ENCODE data around the gene GPX4. TPM values are rescaled to one million over a fixed set of nuclear protein-coding genes. Genes with fewer than 3 reads are reported as not detected.

GPX4 gene
- polyA plus RNA-seq, 1 of the 3 experiments (the other 2 are of a cell fraction) = 925 TPM

- no peaks in the 10 kb centered on the region for H3K9me3 ChIP-seq
- peak overlapping the region; percentile 54; the same call in 1 of the 2 replicates for H3K9ac ChIP-seq
- H3K27me3 ChIP-seq (ENCODE audit: insufficient read depth) = no peaks in the 10 kb centered on the region
- peak overlapping the region in 1 of 2 experiments; percentile 5; a peak in 1 of 4 replicates for H3K4me3 ChIP-seq (ENCODE audit: low read depth in 2 of 2, low read length in 1 of 2)
- no peak overlapping the region for H2AFZ ChIP-seq (ENCODE audit: low read depth)
- H3K27ac ChIP-seq (ENCODE audit: low read depth in 2 of 2, low read length in 1 of 2) = peak overlapping the region in 1 of 2 experiments; percentile 95; a peak in 3 of 4 replicates
- peaks cover 21% of the 10 kb centered on the region; the same call in 1 of the 2 replicates for H4K20me1 ChIP-seq (ENCODE audit: insufficient read depth)
- ChIA-PET CTCF (interaction anchor here (1.3 to 4.4 kb wide), 4 partner anchors 11 to 120 kb away, joined by 4 to 44 read pairs (median 5); no protein-coding TSS in a partner anchor), POLR2A (interaction anchor here (2.6 kb wide), 1 partner anchor 11 kb away, joined by 15 read pairs; no protein-coding TSS in a partner anchor)
- peaks cover 21 to 22% of the 10 kb centered on the region in 2 experiments; a peak in 3 of 4 replicates for H3K4me1 ChIP-seq (ENCODE audit: control insufficient read depth in 1 of 2, insufficient read depth in 2 of 2, low read depth in 1 of 2, low read length in 1 of 2)
- no peak for DNase-seq
- peaks cover 18% of the 10 kb centered on the region; the same call in 1 of the 2 replicates for H3K79me2 ChIP-seq (ENCODE audit: insufficient read depth)
- H3K36me3 ChIP-seq (replicated peaks in 1 of 2; ENCODE audit: control insufficient read depth in 1 of 2, insufficient read depth in 2 of 2, low read length in 1 of 2) = peaks cover 0 to 19% of the 10 kb centered on the region in 2 experiments
- peaks cover 35% of the 10 kb centered on the region for H3F3A ChIP-seq (replicated peaks; ENCODE audit: insufficient read depth)
- peak overlapping the region; percentile 61 for H3K4me2 ChIP-seq
- WGBS (ENCODE audit: low lambda C conversion rate) = 35% methylated on average over 16 of the region's 17 CpGs
- no peaks in the 10 kb centered on the region for H3K9me2 ChIP-seq
- no peak for TF ChIP-seq CTCF (IDR thresholded peaks at IDR 0.05)
- TF ChIP-seq MEF2A (IDR thresholded peaks at IDR 0.05; ENCODE audit: borderline replicate concordance, low read depth) = no peak
- TF ChIP-seq RCOR1 (IDR thresholded peaks at IDR 0.05; ENCODE audit: low read length) = no peak
- TF ChIP-seq MXI1 (IDR thresholded peaks at IDR 0.05; ENCODE audit: low read depth, low read length) = no peak
- TF ChIP-seq EZH2phosphoT487 (IDR thresholded peaks at IDR 0.05; ENCODE audit: borderline replicate concordance, low read depth) = no peak
- TF ChIP-seq POLR2AphosphoS5 (IDR thresholded peaks at IDR 0.05; ENCODE audit: low read depth, low read length) = peak; percentile 54; the same call in 1 of the 2 replicates
- TF ChIP-seq RXRA (IDR thresholded peaks at IDR 0.05; ENCODE audit: borderline replicate concordance, low read depth) = peak; percentile 96; the same call in 1 of the 2 replicates
- TF ChIP-seq FOXJ3 (CRISPR knock-in tag; IDR thresholded peaks at IDR 0.05) = no peak
- peak; percentile 33; the same call in 1 of the 2 replicates for TF ChIP-seq SIN3A (IDR thresholded peaks at IDR 0.05; ENCODE audit: borderline replicate concordance, low read depth, low read length)
- peak; percentile 98 for TF ChIP-seq JUND (IDR thresholded peaks at IDR 0.05)
- TF ChIP-seq CHD2 (IDR thresholded peaks at IDR 0.05; ENCODE audit: low read length, partially characterized antibody) = no peak
- TF ChIP-seq ZBTB33 (IDR thresholded peaks at IDR 0.05; ENCODE audit: borderline replicate concordance, low read depth) = peak; percentile 64; the same call in 1 of the 2 replicates
- TF ChIP-seq YY1 (IDR thresholded peaks at IDR 0.05; ENCODE audit: low read depth) = no peak
- no peak for TF ChIP-seq RFX5 (IDR thresholded peaks at IDR 0.05; ENCODE audit: low read length)
- TF ChIP-seq PBX3 (IDR thresholded peaks at IDR 0.05) = peak; percentile 65
- peak; percentile 86 for TF ChIP-seq MAX (IDR thresholded peaks at IDR 0.05; ENCODE audit: low read depth)
- 0 out of 2 replicates have a peak, but pooled peaks have one; percentile 18 for TF ChIP-seq FOXM1 (IDR thresholded peaks at IDR 0.05; ENCODE audit: low read depth)
- no peak for TF ChIP-seq GATA2 (CRISPR knock-in tag; IDR thresholded peaks at IDR 0.05)
- TF ChIP-seq NRF1 (IDR thresholded peaks at IDR 0.05; ENCODE audit: low read depth, low read length) = no peak
- TF ChIP-seq GABPA (IDR thresholded peaks at IDR 0.05; ENCODE audit: low read depth) = no peak
- no peak for TF ChIP-seq RAD21 (IDR thresholded peaks at IDR 0.05; ENCODE audit: low read length)
- TF ChIP-seq IRF3 (IDR thresholded peaks at IDR 0.05; ENCODE audit: low read depth, low read length) = no peak
- TF ChIP-seq SMC3 (IDR thresholded peaks at IDR 0.05; ENCODE audit: low read depth, low read length) = no peak
- TF ChIP-seq NFIC (IDR thresholded peaks at IDR 0.05; ENCODE audit: borderline replicate concordance) = peak; percentile 91
- TF ChIP-seq EP300 (IDR thresholded peaks at IDR 0.05; ENCODE audit: borderline replicate concordance in 1 of 2, low read depth in 1 of 2, low read length in 1 of 2) = peak in 1 of 2 experiments; percentile 74; a peak in 1 of 4 replicates
- peak; percentile 63 for TF ChIP-seq TEAD4 (IDR thresholded peaks at IDR 0.05; ENCODE audit: borderline replicate concordance, insufficient read depth)
- no peak for TF ChIP-seq ELF1 (IDR thresholded peaks at IDR 0.05)
Observed at GRCh38 chr19:1102407-1103131, 1.2 kb upstream of the GPX4 start.
